ENCODE data around the gene GSG1. TPM values are rescaled to one million over a fixed set of nuclear protein-coding genes. Genes with fewer than 3 reads are reported as not detected.
A peak's percentile ranks its signal among the peaks of the same experiment; 100 is the strongest.

Gene GSG1
- total RNA-seq (0.05 TPM), polyA plus RNA-seq (0.14 TPM)
- long read RNA-seq, donor 1 = 0 reads
- long read RNA-seq, donor 2 = 0 reads
- long read RNA-seq, donor 3 = 0 reads
- long read RNA-seq, donor 4 = 0 reads
- long read RNA-seq, donor 5 = 0 reads
- long read RNA-seq, donor 6 = 0 reads
- long read RNA-seq, donor 7 = 0 reads
- long read RNA-seq, donor 8, partial matches to known transcripts = 0 of 1 reads
- long read RNA-seq, donor 8, other reads (novel, unspliced or antisense) = 0 of 1 reads
- long read RNA-seq, donor 9 = 0 reads
- long read RNA-seq, donor 10 = 0 reads

GRCh38 chr12:13103391-13104033 is at the start of gene GSG1:
TSS of gene GSG1 (minus strand) at chr12:13103667. CDS start at chr12:13103512, 155 bp downstream.
- Histone ChIP-seq H3K27ac (ENCODE audit: low read depth in 1 of 2, low read length in 1 of 2) (peak within 1 kb of the TSS in 1 of 2 donors; percentile 19), H3K27me3 (ENCODE audit: control insufficient read depth in 2 of 2, insufficient read depth in 1 of 2, low read length in 1 of 2) (no peaks in the 10 kb centered on the region), H3K4me3 (ENCODE audit: low read length in 2 of 2) (no peak within 1 kb of the TSS), H3K36me3 (ENCODE audit: control insufficient read depth in 2 of 2, insufficient read depth in 2 of 2, low read length in 1 of 2) (no peaks in the 10 kb centered on the region), H3K9me3 (ENCODE audit: control insufficient read depth in 2 of 2, insufficient read depth in 1 of 2, low read length in 1 of 2) (no peaks in the 10 kb centered on the region), H3K4me1 (ENCODE audit: control insufficient read depth in 2 of 2, insufficient read depth in 2 of 2, low read length in 2 of 2) (peaks cover 10 to 30% of the 10 kb centered on the region in 2 donors)
- DNase-seq (ENCODE audit: low read depth in 6 of 9, low spot score in 9 of 9) = no peak
- WGBS = 97% methylated on average over 8 of the region's 8 CpGs

DNA sequence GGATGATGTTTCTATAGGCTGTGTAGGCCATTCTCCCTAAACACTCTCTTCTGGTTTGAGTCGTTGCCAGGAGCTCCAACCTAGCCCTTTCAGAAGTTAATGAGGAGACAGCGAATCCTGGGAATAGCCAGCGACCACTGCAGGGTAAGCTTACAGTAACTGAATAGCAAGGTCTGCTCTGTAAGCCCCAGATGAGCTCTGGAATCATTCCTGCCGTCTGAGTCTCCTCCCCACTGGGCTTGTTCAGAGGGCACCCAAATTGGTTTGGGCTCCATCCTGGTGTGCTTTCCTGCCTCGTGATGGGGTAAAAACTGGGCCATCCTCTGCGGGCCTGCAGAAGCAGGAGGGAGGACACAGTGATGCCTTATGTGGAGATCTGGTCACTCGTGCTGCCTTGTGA is 49.7 kb upstream of the GSG1 start:
- no peak for DNase-seq (ENCODE audit: low read depth in 6 of 9, low spot score in 9 of 9)
- H3K27ac ChIP-seq (ENCODE audit: low read depth in 1 of 2, low read length in 1 of 2) = no peak overlapping the region
- 98% methylated on average over 7 of the region's 7 CpGs for WGBS
- H3K36me3 ChIP-seq (ENCODE audit: control insufficient read depth in 2 of 2, insufficient read depth in 2 of 2, low read length in 1 of 2) = no peaks in the 10 kb centered on the region
- H3K9me3 ChIP-seq (ENCODE audit: control insufficient read depth in 2 of 2, insufficient read depth in 1 of 2, low read length in 1 of 2) = no peaks in the 10 kb centered on the region
- no peak overlapping the region for H3K4me3 ChIP-seq (ENCODE audit: low read length in 2 of 2)
- peaks cover 0 to 2% of the 10 kb centered on the region in 2 donors for H3K4me1 ChIP-seq (ENCODE audit: control insufficient read depth in 2 of 2, insufficient read depth in 2 of 2, low read length in 2 of 2)
- H3K27me3 ChIP-seq (ENCODE audit: control insufficient read depth in 2 of 2, insufficient read depth in 1 of 2, low read length in 1 of 2) = no peaks in the 10 kb centered on the region

- DNase-seq (ENCODE audit: low read depth in 6 of 9, low spot score in 9 of 9) = no peak
- no peak overlapping the region for H3K4me3 ChIP-seq (ENCODE audit: low read length in 2 of 2)
- 99% methylated on average over 6 of the region's 6 CpGs for WGBS
- H3K27me3 ChIP-seq (ENCODE audit: control insufficient read depth in 2 of 2, insufficient read depth in 1 of 2, low read length in 1 of 2) = no peaks in the 10 kb centered on the region
- H3K9me3 ChIP-seq (ENCODE audit: control insufficient read depth in 2 of 2, insufficient read depth in 1 of 2, low read length in 1 of 2) = no peaks in the 10 kb centered on the region
- H3K36me3 ChIP-seq (ENCODE audit: control insufficient read depth in 2 of 2, insufficient read depth in 2 of 2, low read length in 1 of 2) = no peaks in the 10 kb centered on the region
- H3K4me1 ChIP-seq (ENCODE audit: control insufficient read depth in 2 of 2, insufficient read depth in 2 of 2, low read length in 2 of 2) = peaks cover 0 to 3% of the 10 kb centered on the region in 2 donors
- no peak overlapping the region for H3K27ac ChIP-seq (ENCODE audit: low read depth in 1 of 2, low read length in 1 of 2)
Observed at GRCh38 chr12:13152756-13153155, 49.3 kb upstream of the GSG1 start.

DNA sequence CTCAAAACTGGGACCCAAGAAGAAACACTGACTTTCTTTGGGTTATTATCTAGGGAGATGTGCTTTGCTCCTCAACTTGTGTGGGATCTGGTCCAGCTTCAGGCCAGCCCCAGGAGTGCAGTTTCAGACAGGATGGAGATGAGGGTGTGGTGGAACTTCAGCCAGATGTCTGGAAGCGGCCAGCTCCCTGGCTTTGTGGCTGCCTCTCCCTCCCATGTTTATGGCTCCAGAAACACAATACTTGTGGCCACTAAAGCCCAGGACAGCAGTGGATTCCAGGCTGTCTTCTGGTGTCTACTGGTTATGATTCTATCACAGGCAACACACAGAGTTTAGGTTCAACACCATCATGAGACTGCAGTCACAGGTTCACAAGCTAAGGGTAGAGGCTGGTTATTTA is 48.8 kb upstream of the GSG1 start:
- WGBS = 100% methylated on average over 1 of the region's 1 CpG
- Histone ChIP-seq H3K4me1 (ENCODE audit: control insufficient read depth in 2 of 2, insufficient read depth in 2 of 2, low read length in 2 of 2) (peaks cover 0 to 3% of the 10 kb centered on the region in 2 donors), H3K27ac (ENCODE audit: low read depth in 1 of 2, low read length in 1 of 2) (no peak overlapping the region), H3K36me3 (ENCODE audit: control insufficient read depth in 2 of 2, insufficient read depth in 2 of 2, low read length in 1 of 2) (no peaks in the 10 kb centered on the region), H3K9me3 (ENCODE audit: control insufficient read depth in 2 of 2, insufficient read depth in 1 of 2, low read length in 1 of 2) (no peaks in the 10 kb centered on the region), H3K27me3 (ENCODE audit: control insufficient read depth in 2 of 2, insufficient read depth in 1 of 2, low read length in 1 of 2) (no peaks in the 10 kb centered on the region), H3K4me3 (ENCODE audit: low read length in 2 of 2) (no peak overlapping the region)
- no peak for DNase-seq (ENCODE audit: low read depth in 6 of 9, low spot score in 9 of 9)

DNA sequence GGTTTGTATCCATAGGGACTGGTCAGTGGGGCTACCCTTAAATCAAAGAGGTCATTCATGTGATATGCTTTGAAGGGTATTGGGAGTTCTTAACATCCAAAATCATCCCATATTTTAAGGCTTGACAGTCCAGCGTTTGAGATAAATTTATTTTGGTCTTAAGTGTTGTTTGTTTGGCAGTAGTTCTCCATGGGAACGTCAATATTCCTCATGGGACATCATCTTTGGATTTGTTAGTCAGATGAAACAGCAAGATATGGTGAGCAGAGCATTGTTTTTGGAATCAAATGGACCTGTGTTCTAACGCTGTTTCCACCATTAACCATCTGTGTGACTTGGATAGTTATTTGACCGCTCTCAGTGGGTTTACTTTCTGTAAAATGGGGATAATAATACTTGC is 45.9 kb upstream of the GSG1 start:
- H3K9me3 ChIP-seq (ENCODE audit: control insufficient read depth in 2 of 2, insufficient read depth in 1 of 2, low read length in 1 of 2) = no peaks in the 10 kb centered on the region
- H3K27me3 ChIP-seq (ENCODE audit: control insufficient read depth in 2 of 2, insufficient read depth in 1 of 2, low read length in 1 of 2) = no peaks in the 10 kb centered on the region
- H3K27ac ChIP-seq (ENCODE audit: low read depth in 1 of 2, low read length in 1 of 2) = no peak overlapping the region
- no peaks in the 10 kb centered on the region for H3K36me3 ChIP-seq (ENCODE audit: control insufficient read depth in 2 of 2, insufficient read depth in 2 of 2, low read length in 1 of 2)
- peaks cover 0 to 3% of the 10 kb centered on the region in 2 donors for H3K4me1 ChIP-seq (ENCODE audit: control insufficient read depth in 2 of 2, insufficient read depth in 2 of 2, low read length in 2 of 2)
- H3K4me3 ChIP-seq (ENCODE audit: low read length in 2 of 2) = no peak overlapping the region
- WGBS = 97% methylated on average over 4 of the region's 4 CpGs
- no peak for DNase-seq (ENCODE audit: low read depth in 6 of 9, low spot score in 9 of 9)

DNA sequence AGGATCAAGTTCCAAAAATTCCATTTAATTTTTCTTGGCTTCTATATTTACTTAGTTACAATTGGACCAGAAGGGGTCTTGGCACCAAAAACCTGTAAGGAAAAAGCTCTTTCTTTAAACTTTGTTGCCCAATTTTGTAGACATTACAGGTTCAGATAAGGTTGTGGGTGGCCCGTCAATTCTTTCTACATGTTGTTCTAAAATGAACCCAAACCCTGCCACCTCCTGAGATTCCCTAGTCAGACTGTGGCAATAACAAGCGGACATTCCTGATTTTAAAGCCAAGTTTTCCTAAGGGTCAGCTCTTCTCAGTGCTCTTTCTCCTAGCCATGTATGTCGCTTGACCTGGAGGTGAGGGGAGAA is 45.0 kb upstream of the GSG1 start:
- no peaks in the 10 kb centered on the region for H3K9me3 ChIP-seq (ENCODE audit: control insufficient read depth in 2 of 2, insufficient read depth in 1 of 2, low read length in 1 of 2)
- H3K4me1 ChIP-seq (ENCODE audit: control insufficient read depth in 2 of 2, insufficient read depth in 2 of 2, low read length in 2 of 2) = peaks cover 0 to 6% of the 10 kb centered on the region in 2 donors
- no peaks in the 10 kb centered on the region for H3K36me3 ChIP-seq (ENCODE audit: control insufficient read depth in 2 of 2, insufficient read depth in 2 of 2, low read length in 1 of 2)
- WGBS = 95% methylated on average over 3 of the region's 3 CpGs
- H3K4me3 ChIP-seq (ENCODE audit: low read length in 2 of 2) = no peak overlapping the region
- H3K27ac ChIP-seq (ENCODE audit: low read depth in 1 of 2, low read length in 1 of 2) = peak overlapping the region in 1 of 2 donors; percentile 6
- no peak for DNase-seq (ENCODE audit: low read depth in 6 of 9, low spot score in 9 of 9)
- H3K27me3 ChIP-seq (ENCODE audit: control insufficient read depth in 2 of 2, insufficient read depth in 1 of 2, low read length in 1 of 2) = no peaks in the 10 kb centered on the region

DNA sequence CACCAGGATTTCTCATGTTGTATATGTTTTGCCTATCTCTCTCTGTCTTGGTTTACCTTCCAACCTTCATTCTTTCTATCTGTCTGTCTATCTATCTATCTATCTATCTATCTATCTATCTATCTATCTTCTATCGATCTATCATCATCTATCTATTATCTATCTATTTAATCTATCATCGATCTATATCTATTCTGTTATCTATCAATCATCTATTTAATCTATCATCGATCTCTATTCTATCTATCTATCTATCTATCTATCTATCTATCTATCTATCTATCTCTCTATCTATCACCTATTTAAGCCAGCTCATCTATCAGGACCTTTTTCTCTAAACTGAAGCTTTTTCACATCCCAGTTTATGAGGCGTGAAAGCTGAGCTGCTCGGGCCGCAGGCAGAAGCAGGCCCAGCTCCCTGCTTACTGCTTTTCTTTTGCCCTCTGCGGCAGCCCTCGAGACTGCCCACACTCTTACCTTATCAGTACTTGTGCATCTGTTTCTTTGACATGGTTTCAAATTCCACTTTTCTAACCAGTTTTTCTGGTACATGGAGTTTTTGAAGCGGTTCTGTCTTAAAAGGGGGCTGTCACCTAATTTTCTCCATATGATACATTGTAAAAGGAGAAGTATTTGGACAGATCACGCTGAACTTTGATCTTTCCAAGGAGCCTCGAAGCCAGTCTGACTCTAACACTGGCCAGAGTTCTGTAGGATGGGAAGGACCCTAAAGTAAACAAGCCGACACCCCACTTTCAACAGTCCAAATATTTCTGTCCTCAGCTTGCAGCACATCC is 44.4 kb upstream of the GSG1 start:
- 57% methylated on average over 12 of the region's 12 CpGs for WGBS
- DNase-seq (ENCODE audit: low read depth in 6 of 9, low spot score in 9 of 9) = peak in 1 of 9 donors; percentile 19
- H3K9me3 ChIP-seq (ENCODE audit: control insufficient read depth in 2 of 2, insufficient read depth in 1 of 2, low read length in 1 of 2) = no peaks in the 10 kb centered on the region
- H3K4me3 ChIP-seq (ENCODE audit: low read length in 2 of 2) = no peak overlapping the region
- H3K4me1 ChIP-seq (ENCODE audit: control insufficient read depth in 2 of 2, insufficient read depth in 2 of 2, low read length in 2 of 2) = peaks cover 0 to 6% of the 10 kb centered on the region in 2 donors
- no peak overlapping the region for H3K27ac ChIP-seq (ENCODE audit: low read depth in 1 of 2, low read length in 1 of 2)
- H3K36me3 ChIP-seq (ENCODE audit: control insufficient read depth in 2 of 2, insufficient read depth in 2 of 2, low read length in 1 of 2) = no peaks in the 10 kb centered on the region
- no peaks in the 10 kb centered on the region for H3K27me3 ChIP-seq (ENCODE audit: control insufficient read depth in 2 of 2, insufficient read depth in 1 of 2, low read length in 1 of 2)

GRCh38 chr12:13146336-13146938 is 43.0 kb upstream of the GSG1 start:
- no peak for DNase-seq (ENCODE audit: low read depth in 6 of 9, low spot score in 9 of 9)
- H3K4me1 ChIP-seq (ENCODE audit: control insufficient read depth in 2 of 2, insufficient read depth in 2 of 2, low read length in 2 of 2) = peaks cover 0 to 6% of the 10 kb centered on the region in 2 donors
- no peaks in the 10 kb centered on the region for H3K9me3 ChIP-seq (ENCODE audit: control insufficient read depth in 2 of 2, insufficient read depth in 1 of 2, low read length in 1 of 2)
- H3K36me3 ChIP-seq (ENCODE audit: control insufficient read depth in 2 of 2, insufficient read depth in 2 of 2, low read length in 1 of 2) = no peaks in the 10 kb centered on the region
- H3K27ac ChIP-seq (ENCODE audit: low read depth in 1 of 2, low read length in 1 of 2) = no peak overlapping the region
- H3K4me3 ChIP-seq (ENCODE audit: low read length in 2 of 2) = no peak overlapping the region
- WGBS = 94% methylated on average over 3 of the region's 3 CpGs
- H3K27me3 ChIP-seq (ENCODE audit: control insufficient read depth in 2 of 2, insufficient read depth in 1 of 2, low read length in 1 of 2) = no peaks in the 10 kb centered on the region

All from thymus (tissue), 14 donors.